ENCODE data around the gene MORN5.
A peak's percentile ranks its signal among the peaks of the same experiment; 100 is the strongest.

Gene MORN5

GRCh38 chr9:122124528-122124927, 35.2 kb upstream of the MORN5 start:
- DNase-seq (ENCODE audit: low read depth, low spot score), result no peak

- DNase-seq (ENCODE audit: low read depth, low spot score), result peak; percentile 72
Observed at GRCh38 chr9:122125158-122125508, 34.6 kb upstream of the MORN5 start.

GRCh38 chr9:122125509-122126330, 34.0 kb upstream of the MORN5 start:
- no peak for DNase-seq (ENCODE audit: low read depth, low spot score)

GRCh38 chr9:122126331-122127261, 33.1 kb upstream of the MORN5 start:
- no peak for DNase-seq (ENCODE audit: low read depth, low spot score)

- no peak for DNase-seq (ENCODE audit: low read depth, low spot score)
Observed at GRCh38 chr9:122127396-122127798, 32.3 kb upstream of the MORN5 start.

GRCh38 chr9:122128007-122128968, 31.4 kb upstream of the MORN5 start:
- DNase-seq (ENCODE audit: low read depth, low spot score), result no peak

- DNase-seq (ENCODE audit: low read depth, low spot score), result no peak
Observed at GRCh38 chr9:122128969-122129343, 30.8 kb upstream of the MORN5 start.

GRCh38 chr9:122129969-122130368, 29.7 kb upstream of the MORN5 start:
- no peak for DNase-seq (ENCODE audit: low read depth, low spot score)

- DNase-seq (ENCODE audit: low read depth, low spot score), result no peak
Observed at GRCh38 chr9:122130837-122131236, 28.9 kb upstream of the MORN5 start.

GRCh38 chr9:122131401-122132001, 28.2 kb upstream of the MORN5 start:
- no peak for DNase-seq (ENCODE audit: low read depth, low spot score)

- DNase-seq (ENCODE audit: low read depth, low spot score), result no peak
Observed at GRCh38 chr9:122132539-122132938, 27.2 kb upstream of the MORN5 start.

GRCh38 chr9:122133263-122133983, 26.3 kb upstream of the MORN5 start:
- no peak for DNase-seq (ENCODE audit: low read depth, low spot score)

GRCh38 chr9:122133984-122134535, 25.6 kb upstream of the MORN5 start:
- DNase-seq (ENCODE audit: low read depth, low spot score), result no peak

GRCh38 chr9:122134822-122135528, 24.7 kb upstream of the MORN5 start:
- no peak for DNase-seq (ENCODE audit: low read depth, low spot score)

- DNase-seq (ENCODE audit: low read depth, low spot score), result no peak
Observed at GRCh38 chr9:122135529-122135859, 24.2 kb upstream of the MORN5 start.

- DNase-seq (ENCODE audit: low read depth, low spot score), result no peak
Observed at GRCh38 chr9:122138560-122139268, 21.0 kb upstream of the MORN5 start.

GRCh38 chr9:122140368-122141193, 19.1 kb upstream of the MORN5 start:
- no peak for DNase-seq (ENCODE audit: low read depth, low spot score)

GRCh38 chr9:122141671-122142070, 18.0 kb upstream of the MORN5 start:
- DNase-seq (ENCODE audit: low read depth, low spot score), result no peak

Data from activated naive CD8-positive, alpha-beta T cell treated with anti-CD3 and anti-CD28 coated beads, Interleukin-2, amount 50 U/mL, for 16 hours (primary cell).